IMR-90 (cell line): ENCODE data around the gene SMARCA2. TPM values are rescaled to one million over a fixed set of nuclear protein-coding genes. Genes with fewer than 3 reads are reported as not detected.

Experiments used
- ATAC-seq: fragments of 200-7000 bp; cut with Tn5 transposase; 2 replicates; pipeline ENCODE4 v1.9.1; 2020; ENCODE audit warnings: low read depth, mild to moderate bottlenecking, moderate library complexity
- BruUV-seq: library from RNA; stranded (reverse); fragments of 400-500 nt; replicated peaks from 2 replicates; lab custom pipeline; 2021; lab: Mats Ljungman, UMichigan
- CTCF ChIA-PET: fragments of 300-600 bp; formaldehyde crosslinking; extraction: SDS; loops from one replicate; lab custom pipeline; 2021; ENCODE audit warnings: antibody characterized with exemption; lab: Yijun Ruan, JAX
- POLR2A ChIA-PET: fragments of 300-600 bp; sonication (Branson Sonifier 250); formaldehyde crosslinking; loops from one replicate; lab custom pipeline; 2022; ENCODE audit warnings: antibody characterized with exemption; ENCODE audit not compliant: unreplicated experiment; lab: Charles Lee
- DNase-seq: peaks from one replicate; pipeline ENCODE4 v3.0.0; 2013
- H2AFZ ChIP-seq: replicated peaks from 2 replicates; pipeline ENCODE3; 2013; ENCODE audit warnings: low read length, mild to moderate bottlenecking; ENCODE audit not compliant: poor library complexity
- H2AK5ac ChIP-seq: 2 replicates; pipeline ENCODE4 v1.6.1; 2013; ENCODE audit warnings: low read depth, low read length, inconsistent platforms
- H2AK9ac ChIP-seq: replicated peaks from 2 replicates; pipeline ENCODE3; 2013; ENCODE audit warnings: mild to moderate bottlenecking, low read depth, low read length, moderate library complexity; ENCODE audit not compliant: poor library complexity
- H2BK120ac ChIP-seq: 2 replicates; pipeline ENCODE4 v1.6.1; 2013; ENCODE audit warnings: low read depth, low read length, inconsistent platforms
- H2BK15ac ChIP-seq: 3 replicates; pipeline ENCODE4 v1.6.1; 2013; ENCODE audit warnings: low read depth, low read length, inconsistent platforms
- H2BK20ac ChIP-seq: 2 replicates; pipeline ENCODE4 v1.6.1; 2013; ENCODE audit warnings: low read depth, mild to moderate bottlenecking, inconsistent platforms, low read length, moderate library complexity
- H2BK5ac ChIP-seq: 2 replicates; pipeline ENCODE4 v1.6.1; 2013; ENCODE audit warnings: mild to moderate bottlenecking, low read depth, low read length, inconsistent platforms; ENCODE audit not compliant: poor library complexity, severe bottlenecking
- H3K14ac ChIP-seq: replicated peaks from 2 replicates; pipeline ENCODE4 v1.6.1; 2013; ENCODE audit warnings: low read depth, low read length, inconsistent platforms
- H3K18ac ChIP-seq: 2 replicates; pipeline ENCODE4 v1.6.1; 2013; ENCODE audit warnings: low read depth, low read length, control low read depth
- H3K23ac ChIP-seq: 2 replicates; pipeline ENCODE4 v1.6.1; 2013; ENCODE audit warnings: low read depth, low read length, inconsistent platforms
- H3K27ac ChIP-seq: 2 replicates; pipeline ENCODE4 v1.5.1; 2013; ENCODE audit warnings: mild to moderate bottlenecking, control low read depth, low read length; ENCODE audit not compliant: insufficient read depth
- H3K27me3 ChIP-seq: 2 replicates; pipeline ENCODE4 v1.6.1; 2013; ENCODE audit warnings: low read length; ENCODE audit not compliant: control insufficient read depth, insufficient read depth
- H3K36me3 ChIP-seq: 2 replicates; pipeline ENCODE4 v1.6.1; 2013; ENCODE audit warnings: low read length, mixed read lengths; ENCODE audit not compliant: control insufficient read depth, insufficient read depth
- H3K4ac ChIP-seq: 2 replicates; pipeline ENCODE4 v1.6.1; 2013; ENCODE audit warnings: low read depth, low read length, inconsistent platforms
- H3K4me1 ChIP-seq: 2 replicates; pipeline ENCODE4 v1.6.1; 2013; ENCODE audit warnings: low read length, mixed read lengths; ENCODE audit not compliant: control insufficient read depth, insufficient read depth
- H3K4me2 ChIP-seq: 2 replicates; pipeline ENCODE4 v1.6.1; 2013; ENCODE audit warnings: low read depth, mild to moderate bottlenecking, control low read depth, low read length, moderate library complexity
- H3K4me3 ChIP-seq: 2 replicates; pipeline ENCODE4 v1.5.1; 2013; ENCODE audit warnings: low read depth, mild to moderate bottlenecking, control low read depth, low read length, moderate library complexity; ENCODE audit not compliant: insufficient read depth
- H3K56ac ChIP-seq: 2 replicates; pipeline ENCODE4 v1.6.1; 2013; ENCODE audit warnings: low read length, inconsistent platforms; ENCODE audit not compliant: insufficient read depth; ENCODE audit errors: extremely low read depth
- H3K79me1 ChIP-seq, 2 experiments: 2 replicates each; pipeline ENCODE4 v1.6.1; 2013; ENCODE audit warnings: low read length in 2 of 2, inconsistent platforms in 1 of 2, low read depth in 1 of 2
- H3K9ac ChIP-seq: 2 replicates; pipeline ENCODE4 v1.6.1; 2013; ENCODE audit warnings: low read depth, low read length, control low read depth
- H3K9me1 ChIP-seq: 2 replicates; pipeline ENCODE4 v1.6.1; 2013; ENCODE audit warnings: low read length, inconsistent platforms; ENCODE audit not compliant: insufficient read depth
- H3K9me3 ChIP-seq: 2 replicates; pipeline ENCODE4 v1.6.1; 2013; ENCODE audit warnings: low read length; ENCODE audit not compliant: control insufficient read depth, insufficient read depth
- H4K20me1 ChIP-seq: 2 replicates; pipeline ENCODE4 v1.6.1; 2013; ENCODE audit warnings: low read length, inconsistent platforms; ENCODE audit not compliant: insufficient read depth
- H4K5ac ChIP-seq: 2 replicates; pipeline ENCODE4 v1.6.1; 2013; ENCODE audit warnings: mild to moderate bottlenecking, low read depth, low read length, control low read depth
- H4K8ac ChIP-seq, 2 experiments: 2 replicates each; pipeline ENCODE4 v1.6.1; 2013; ENCODE audit warnings: low read depth in 2 of 2, low read length in 2 of 2, control low read depth in 1 of 2, inconsistent platforms in 1 of 2
- H4K91ac ChIP-seq: 2 replicates; pipeline ENCODE4 v1.6.1; 2013; ENCODE audit warnings: low read depth, low read length, inconsistent platforms; ENCODE audit not compliant: insufficient read depth
- BHLHE40 ChIP-seq: fragments of 150-350 bp; IDR thresholded peaks from 2 replicates; pipeline ENCODE4 v1.6.1; 2016; ENCODE audit warnings: mild to moderate bottlenecking, low read depth, low read length
- CEBPB ChIP-seq: IDR thresholded peaks from 2 replicates; pipeline ENCODE4 v1.6.1; 2012; ENCODE audit warnings: low read depth, low read length, improper control_type of control experiment
- CHD1 ChIP-seq: IDR thresholded peaks from 2 replicates; pipeline ENCODE4 v1.6.1; 2012; ENCODE audit warnings: low read depth, low read length, improper control_type of control experiment
- FOS ChIP-seq: fragments of 150-350 bp; IDR thresholded peaks from 2 replicates; pipeline ENCODE4 v1.6.1; 2016; ENCODE audit warnings: low read depth, low read length
- MAZ ChIP-seq: IDR thresholded peaks from 2 replicates; pipeline ENCODE4 v1.6.1; 2012; ENCODE audit warnings: low read depth, mild to moderate bottlenecking, low read length, improper control_type of control experiment, moderate library complexity, borderline replicate concordance
- NFE2L2 ChIP-seq: fragments of 150-350 bp; IDR thresholded peaks from 2 replicates; pipeline ENCODE4 v1.6.1; 2016; ENCODE audit warnings: low read depth, mild to moderate bottlenecking, low read length
- RAD21 ChIP-seq: IDR thresholded peaks from 2 replicates; pipeline ENCODE4 v1.6.1; 2012; ENCODE audit warnings: low read length, improper control_type of control experiment
- RCOR1 ChIP-seq: IDR thresholded peaks from 2 replicates; pipeline ENCODE4 v1.6.1; 2012; ENCODE audit warnings: mild to moderate bottlenecking, low read length, improper control_type of control experiment; ENCODE audit not compliant: insufficient replicate concordance
- RFX5 ChIP-seq: IDR thresholded peaks from 2 replicates; pipeline ENCODE4 v1.8.0; 2012; ENCODE audit warnings: low read depth, mild to moderate bottlenecking, low read length, moderate library complexity
- SMC3 ChIP-seq: fragments of 150-350 bp; IDR thresholded peaks from 2 replicates; pipeline ENCODE4 v1.6.1; 2016; ENCODE audit warnings: low read depth, mild to moderate bottlenecking, antibody characterized with exemption, low read length, moderate library complexity
- WGBS, 2 experiments: methylation state at CpG; one replicate each; pipeline versions ENCODE4 v1.1.5 to v1.1.7; 2013; ENCODE audit warnings: missing lambda C conversion rate in 2 of 2; ENCODE audit not compliant: insufficient read length in 1 of 2; ENCODE audit errors: extremely low coverage in 2 of 2; 5-methylcytosine and 5-hydroxymethylcytosine counted together
- dilution Hi-C: fragments of 300-500 bp; cut with HindIII; formaldehyde crosslinking; loops from one replicate; pipeline ENCODE4 v1.14.3; 2018; ENCODE audit warnings: low sequenced_read_pairs; ENCODE audit not compliant: unreplicated experiment
- in situ Hi-C: fragments of 300-500 bp; cut with MboI; formaldehyde crosslinking; loops from 3 replicates; pipeline ENCODE4 v1.14.3; 2019; ENCODE audit warnings: low sequenced_read_pairs, inconsistent platforms, mixed read lengths
- intact Hi-C: fragments of 100-400 bp; cut with micrococcal nuclease; formaldehyde crosslinking; loops from 2 replicates; pipeline ENCODE4 v1.10.0; 2022
- polyA plus RNA-seq, 3 experiments: library from polyadenylated mRNA; depleted of rRNA; stranded (reverse); fragments of >200 nt; gene quantifications; 2 replicates each; pipeline ENCODE4 v1.2.3, GENCODE V29; 2012; ENCODE audit warnings: low replicate concordance in 1 of 3
- total RNA-seq: library from RNA; depleted of rRNA; stranded (reverse); fragments of >200 nt; gene quantifications from 2 replicates; pipeline ENCODE4 v1.2.3, GENCODE V29; 2012
- TF ChIP-seq, protein P1 (sequence below): fragments of 150-350 bp; IDR thresholded peaks from 2 replicates; pipeline ENCODE4 v1.6.1; 2017; ENCODE audit warnings: mild to moderate bottlenecking, antibody characterized with exemption, low read length, low read depth
- TF ChIP-seq, protein P2 (sequence below): conservative IDR thresholded peaks from 2 replicates; pipeline ENCODE4 v1.5.1; 2012; ENCODE audit warnings: mild to moderate bottlenecking, low read depth, low read length, improper control_type of control experiment
- TF ChIP-seq, protein P3 (sequence below): fragments of 150-350 bp; IDR thresholded peaks from 2 replicates; pipeline ENCODE4 v1.6.1; 2016; ENCODE audit warnings: low read depth, mild to moderate bottlenecking, low read length, moderate library complexity, borderline replicate concordance

The SMARCA2 gene
- total and polyA plus RNA-seq, 2 of the 4 experiments (the other 2 are of a cell fraction): 25.3 to 26.7 TPM

DNA sequence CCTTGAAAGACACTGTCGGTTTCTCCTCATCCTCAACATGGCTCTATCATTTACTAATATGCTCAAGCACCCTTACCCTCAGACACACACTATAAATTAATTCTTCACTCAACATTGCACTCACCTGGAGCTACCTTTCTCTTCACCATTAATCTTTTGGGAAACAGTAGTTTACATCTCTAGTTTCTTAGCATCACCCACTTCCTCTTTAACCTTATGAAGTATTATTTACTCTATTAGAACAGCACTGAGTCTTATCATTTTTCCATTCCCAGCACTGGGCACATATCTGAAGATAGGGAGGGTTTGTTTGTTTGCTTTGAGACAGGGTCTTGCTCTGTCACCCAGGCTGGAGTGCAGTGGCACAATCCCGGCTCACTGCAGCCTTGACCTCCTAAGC is 213.5 kb downstream of the SMARCA2 start:
- CTCF ChIA-PET: no interaction called here
- no peak for ATAC-seq
- intact Hi-C loops: no loop called here

More for the DNA sequence above, 213.5 kb downstream of the SMARCA2 start:
- Histone ChIP-seq H2BK15ac (no peak overlapping the region), H2AK5ac (no peak overlapping the region), H3K27me3 (no peaks in the 10 kb centered on the region), H3K9me3 (no peaks in the 10 kb centered on the region), H2BK5ac (no peak overlapping the region), H4K91ac (no peak overlapping the region), H3K56ac (no peak overlapping the region), H3K27ac (no peak overlapping the region), H3K4ac (no peak overlapping the region), H3K18ac (no peak overlapping the region), H2BK20ac (no peak overlapping the region), H4K8ac (no peak overlapping the region; a peak in 1 of 4 replicates), H3K9me1 (no peaks in the 10 kb centered on the region), H2BK120ac (no peak overlapping the region), H2AK9ac (no peak overlapping the region), H3K36me3 (no peaks in the 10 kb centered on the region), H3K9ac (no peak overlapping the region), H4K20me1 (no peaks in the 10 kb centered on the region), H3K4me3 (no peak overlapping the region), H3K79me1 (no peaks in the 10 kb centered on the region), H4K5ac (no peak overlapping the region; the same call in 1 of the 2 replicates), H3K4me2 (no peak overlapping the region), H3K14ac (no peak overlapping the region), H3K4me1 (no peaks in the 10 kb centered on the region), H2AFZ (no peak overlapping the region), H3K23ac (no peak overlapping the region)
- TF ChIP-seq RFX5 (no peak), RCOR1 (no peak), CEBPB (no peak), MAZ (no peak), CHD1 (no peak), BHLHE40 (no peak), SMC3 (no peak), NFE2L2 (no peak), FOS (no peak), RAD21 (no peak)
- TF ChIP-seq, protein P1, sequence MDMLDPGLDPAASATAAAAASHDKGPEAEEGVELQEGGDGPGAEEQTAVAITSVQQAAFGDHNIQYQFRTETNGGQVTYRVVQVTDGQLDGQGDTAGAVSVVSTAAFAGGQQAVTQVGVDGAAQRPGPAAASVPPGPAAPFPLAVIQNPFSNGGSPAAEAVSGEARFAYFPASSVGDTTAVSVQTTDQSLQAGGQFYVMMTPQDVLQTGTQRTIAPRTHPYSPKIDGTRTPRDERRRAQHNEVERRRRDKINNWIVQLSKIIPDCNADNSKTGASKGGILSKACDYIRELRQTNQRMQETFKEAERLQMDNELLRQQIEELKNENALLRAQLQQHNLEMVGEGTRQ: no peak
- TF ChIP-seq, protein P2, sequence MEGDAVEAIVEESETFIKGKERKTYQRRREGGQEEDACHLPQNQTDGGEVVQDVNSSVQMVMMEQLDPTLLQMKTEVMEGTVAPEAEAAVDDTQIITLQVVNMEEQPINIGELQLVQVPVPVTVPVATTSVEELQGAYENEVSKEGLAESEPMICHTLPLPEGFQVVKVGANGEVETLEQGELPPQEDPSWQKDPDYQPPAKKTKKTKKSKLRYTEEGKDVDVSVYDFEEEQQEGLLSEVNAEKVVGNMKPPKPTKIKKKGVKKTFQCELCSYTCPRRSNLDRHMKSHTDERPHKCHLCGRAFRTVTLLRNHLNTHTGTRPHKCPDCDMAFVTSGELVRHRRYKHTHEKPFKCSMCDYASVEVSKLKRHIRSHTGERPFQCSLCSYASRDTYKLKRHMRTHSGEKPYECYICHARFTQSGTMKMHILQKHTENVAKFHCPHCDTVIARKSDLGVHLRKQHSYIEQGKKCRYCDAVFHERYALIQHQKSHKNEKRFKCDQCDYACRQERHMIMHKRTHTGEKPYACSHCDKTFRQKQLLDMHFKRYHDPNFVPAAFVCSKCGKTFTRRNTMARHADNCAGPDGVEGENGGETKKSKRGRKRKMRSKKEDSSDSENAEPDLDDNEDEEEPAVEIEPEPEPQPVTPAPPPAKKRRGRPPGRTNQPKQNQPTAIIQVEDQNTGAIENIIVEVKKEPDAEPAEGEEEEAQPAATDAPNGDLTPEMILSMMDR: no peak
- TF ChIP-seq, protein P3, sequence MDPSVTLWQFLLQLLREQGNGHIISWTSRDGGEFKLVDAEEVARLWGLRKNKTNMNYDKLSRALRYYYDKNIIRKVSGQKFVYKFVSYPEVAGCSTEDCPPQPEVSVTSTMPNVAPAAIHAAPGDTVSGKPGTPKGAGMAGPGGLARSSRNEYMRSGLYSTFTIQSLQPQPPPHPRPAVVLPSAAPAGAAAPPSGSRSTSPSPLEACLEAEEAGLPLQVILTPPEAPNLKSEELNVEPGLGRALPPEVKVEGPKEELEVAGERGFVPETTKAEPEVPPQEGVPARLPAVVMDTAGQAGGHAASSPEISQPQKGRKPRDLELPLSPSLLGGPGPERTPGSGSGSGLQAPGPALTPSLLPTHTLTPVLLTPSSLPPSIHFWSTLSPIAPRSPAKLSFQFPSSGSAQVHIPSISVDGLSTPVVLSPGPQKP: no peak
- DNase-seq: no peak
- in situ Hi-C loops: no loop called here
- POLR2A ChIA-PET: no interaction called here
- no TSS peak for BruUV-seq
- no CpG with 5 or more reads among the region's 2 CpGs for WGBS, 2 experiments
- dilution Hi-C loops: no loop called here
